Stromal cell of bone marrow (primary cell): Measurements from ENCODE around the gene SEMA6B.

Experiments
- DNase-seq: peaks from one replicate; pipeline ENCODE4 v3.0.0-alpha.2; 2012; ENCODE audit warnings: low read depth

Gene SEMA6B

GRCh38 chr19:4493104-4493928 is 66.2 kb downstream of the SEMA6B start:
- no peak for DNase-seq
